GM21526 (cell line): ENCODE measurements around the gene PSMC4.
"Not testable (repeated sequence)": the region's sequence is repeated elsewhere in the genome, so short reads cannot be mapped to it uniquely, and the experiment has no call there.

ENCODE experiments used
- ATAC-seq: cut with Tn5 transposase; IDR thresholded peaks from one replicate; pipeline ENCODE4 v1.9.1; 2021; ENCODE audit warnings: moderate library complexity; ENCODE audit not compliant: unreplicated experiment, low FRiP score

Gene PSMC4

DNA sequence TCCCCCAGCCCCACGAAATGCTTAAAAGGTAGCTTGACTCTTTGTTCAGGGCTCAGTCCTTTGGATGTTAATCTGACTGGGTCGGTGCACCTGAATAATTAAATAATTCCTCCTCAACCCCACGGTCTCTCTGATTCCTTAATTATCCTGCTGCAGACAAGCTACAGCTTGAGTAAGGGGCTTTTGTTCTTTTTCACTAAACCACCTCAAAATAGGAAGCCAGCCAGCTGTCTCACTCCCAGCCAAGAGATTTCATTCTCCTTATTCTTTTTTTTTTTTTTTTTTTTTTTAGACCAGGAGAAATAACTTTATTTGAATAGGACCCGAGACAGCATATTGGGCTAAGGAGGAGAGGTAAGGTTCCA lies 28.6 kb upstream of the PSMC4 start:
- ATAC-seq = no peak

DNA sequence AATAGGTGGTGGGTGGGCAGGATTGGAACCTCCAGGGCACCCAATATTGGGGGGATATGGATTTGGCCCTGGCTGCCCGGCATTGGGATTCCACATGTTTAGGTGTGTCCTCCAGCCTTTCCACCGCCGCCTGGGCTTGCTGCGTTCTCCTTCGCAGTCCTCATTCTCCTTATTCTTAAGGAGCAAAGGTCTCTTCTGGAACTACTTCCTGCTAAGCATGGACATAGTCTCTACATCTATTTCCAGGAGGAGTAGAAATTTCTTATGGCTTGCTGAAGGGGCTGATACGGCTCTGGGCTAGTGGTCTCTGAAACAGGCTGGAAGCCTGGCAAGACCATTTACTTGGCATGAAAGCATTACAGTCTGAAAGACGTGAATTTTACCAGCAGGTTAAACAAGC lies 27.4 kb upstream of the PSMC4 start:
- no peak for ATAC-seq

DNA sequence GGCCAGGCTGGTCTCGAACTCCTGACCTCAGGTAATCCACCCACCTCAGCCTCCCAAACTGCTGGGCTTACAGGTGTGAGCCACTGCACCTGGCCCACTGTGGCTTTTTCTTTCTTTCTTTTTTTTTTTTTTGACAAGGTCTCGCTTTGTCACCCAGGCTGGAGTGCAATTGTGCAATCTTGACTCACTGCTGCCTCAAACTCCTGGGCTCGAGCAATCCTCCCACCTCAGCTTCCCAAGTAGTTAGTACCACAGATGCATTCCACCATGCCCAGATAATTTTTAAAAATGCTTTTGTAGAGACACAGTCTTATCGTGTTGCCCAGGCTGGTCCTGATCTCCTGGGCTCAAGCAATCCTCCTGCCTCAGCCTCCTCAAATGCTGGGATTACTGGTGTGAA lies 24.4 kb upstream of the PSMC4 start:
- no peak for ATAC-seq

DNA sequence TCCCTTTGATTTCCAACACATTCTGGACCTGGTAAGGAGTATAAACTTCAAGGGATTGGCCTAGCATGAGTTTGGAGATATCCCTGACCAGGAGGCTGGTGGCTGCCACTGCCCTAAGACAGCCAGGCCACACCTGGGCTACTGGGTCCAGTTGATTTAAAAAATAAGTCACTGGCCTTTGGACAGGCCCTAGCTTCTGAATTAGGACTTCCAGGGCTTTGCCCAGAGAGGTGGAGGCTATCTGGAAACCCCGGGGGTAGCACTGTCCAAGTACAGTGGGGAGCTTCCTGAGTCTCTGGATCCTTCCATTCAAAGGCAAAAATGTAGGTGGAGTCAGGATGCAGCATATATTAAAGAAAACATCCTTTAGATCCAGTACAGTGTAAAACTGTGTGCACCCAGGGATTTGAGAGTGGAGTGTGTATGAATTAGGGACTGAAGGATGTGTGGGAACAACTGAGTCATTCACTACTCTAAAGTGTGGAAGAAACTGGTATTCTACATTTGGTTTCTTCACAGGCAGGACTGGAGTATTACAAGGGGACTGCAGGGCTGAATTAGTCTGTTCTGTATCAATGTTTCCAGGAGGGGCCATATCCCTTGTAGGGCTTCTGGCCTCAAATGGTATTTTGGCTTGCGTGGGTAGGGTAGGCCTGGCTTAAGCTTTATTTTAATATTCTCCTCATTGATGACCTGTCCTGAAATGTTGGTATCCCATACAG lies 21.8 kb upstream of the PSMC4 start:
- ATAC-seq = no peak

DNA sequence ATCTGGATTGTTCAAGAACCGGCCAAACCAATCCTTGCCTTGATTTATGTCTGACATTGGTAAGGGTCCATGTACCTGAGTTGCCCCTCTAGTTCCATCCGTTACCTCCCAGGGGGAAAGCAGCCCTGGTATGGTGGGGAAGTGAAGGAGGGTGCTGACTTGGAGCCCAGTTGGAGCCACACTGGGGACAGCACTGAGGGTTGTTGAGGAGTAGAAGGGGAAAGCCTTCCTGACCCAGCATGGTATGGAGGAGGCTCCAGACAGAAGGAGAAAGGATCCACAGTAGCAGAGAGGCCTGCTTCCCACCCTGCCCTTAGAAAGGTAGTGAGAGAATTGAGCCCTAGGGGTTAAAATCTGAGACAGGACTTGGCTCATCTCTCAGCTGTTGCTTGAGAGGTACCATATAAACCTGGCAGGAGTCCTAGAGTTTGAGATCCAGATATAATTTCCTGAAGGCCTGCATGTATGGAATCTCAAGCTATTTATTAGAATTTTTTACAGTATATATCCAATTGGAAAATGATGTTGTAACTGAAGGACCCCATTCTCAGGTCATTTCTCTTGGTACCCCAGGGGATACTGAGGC lies 19.8 kb upstream of the PSMC4 start:
- ATAC-seq = no peak

DNA sequence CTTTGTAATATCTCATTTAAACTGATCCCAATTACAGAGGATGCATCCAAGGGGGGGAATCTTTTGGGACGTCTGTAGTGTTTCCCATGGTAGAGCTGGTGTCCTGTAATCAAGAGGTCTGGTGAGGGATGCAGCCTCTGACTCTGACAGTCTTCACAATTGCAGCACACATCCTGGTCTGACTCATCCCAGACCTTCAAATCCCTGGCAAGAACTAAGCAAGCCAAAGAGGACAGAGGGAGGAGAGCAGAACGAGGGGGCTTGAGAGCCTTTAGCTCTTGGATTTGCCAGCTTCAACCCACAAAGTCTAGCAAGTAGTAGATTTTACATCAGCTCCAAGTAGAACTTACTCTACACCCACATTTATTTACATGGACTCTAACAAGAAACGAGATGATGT lies 19.3 kb upstream of the PSMC4 start:
- no peak for ATAC-seq

DNA sequence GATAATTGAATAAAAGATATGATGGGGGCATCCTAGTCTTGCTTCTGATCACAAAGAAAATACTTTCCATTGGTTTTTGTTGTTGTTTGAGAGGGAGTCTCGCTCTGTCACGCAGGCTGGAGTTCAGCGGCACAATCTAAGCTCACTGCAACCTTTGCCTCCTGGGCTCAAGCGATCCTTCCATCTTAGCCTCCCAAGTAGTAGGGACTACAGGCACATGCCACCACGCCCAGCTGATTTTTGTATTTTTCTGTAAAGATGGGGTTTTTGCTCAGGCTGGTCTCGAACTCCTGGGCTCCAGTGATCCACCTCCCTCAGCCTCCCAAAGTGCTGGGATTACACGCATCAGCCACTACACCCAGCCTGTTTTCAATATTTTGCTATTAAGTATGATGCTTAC lies 17.1 kb upstream of the PSMC4 start:
- no peak for ATAC-seq

DNA sequence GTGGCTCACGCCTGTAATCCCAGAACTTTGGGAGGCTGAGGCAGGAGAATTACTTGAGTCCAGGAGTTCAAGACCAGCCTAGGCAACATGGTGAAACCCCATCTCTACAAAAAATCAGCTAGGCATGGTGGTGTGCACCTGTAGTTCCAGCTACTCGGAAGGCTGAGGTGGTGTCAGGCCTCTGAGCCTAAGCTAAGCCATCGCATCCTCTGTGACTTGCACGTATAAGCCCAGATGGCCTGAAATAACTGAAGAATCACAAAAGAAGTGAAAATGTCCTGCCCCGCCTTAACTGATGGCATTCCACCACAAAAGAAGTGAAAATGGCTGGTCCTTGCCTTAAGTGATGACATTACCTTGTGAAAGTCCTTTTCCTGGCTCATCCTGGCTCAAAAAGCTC lies 13.1 kb upstream of the PSMC4 start:
- ATAC-seq = not testable (repeated sequence)

DNA sequence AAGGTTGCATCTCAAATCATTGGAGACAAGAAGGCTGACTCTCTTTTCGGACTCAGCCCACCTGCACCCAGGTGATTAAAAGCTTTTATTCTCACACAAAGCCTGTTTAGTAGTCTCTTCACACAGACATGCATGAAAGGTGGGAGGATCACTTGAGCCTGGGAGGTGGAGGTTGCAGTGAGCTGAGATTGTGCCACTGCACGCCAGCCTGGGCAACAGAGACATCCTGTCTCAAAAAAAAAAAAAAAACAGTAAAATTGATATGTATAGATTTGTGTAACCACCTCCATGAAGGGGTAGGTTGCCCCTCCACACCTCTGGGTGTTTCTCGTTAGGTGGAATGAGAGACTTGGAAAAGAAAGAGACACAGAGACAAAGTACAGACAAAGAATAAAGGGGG lies 12.0 kb upstream of the PSMC4 start:
- not testable (repeated sequence) for ATAC-seq

DNA sequence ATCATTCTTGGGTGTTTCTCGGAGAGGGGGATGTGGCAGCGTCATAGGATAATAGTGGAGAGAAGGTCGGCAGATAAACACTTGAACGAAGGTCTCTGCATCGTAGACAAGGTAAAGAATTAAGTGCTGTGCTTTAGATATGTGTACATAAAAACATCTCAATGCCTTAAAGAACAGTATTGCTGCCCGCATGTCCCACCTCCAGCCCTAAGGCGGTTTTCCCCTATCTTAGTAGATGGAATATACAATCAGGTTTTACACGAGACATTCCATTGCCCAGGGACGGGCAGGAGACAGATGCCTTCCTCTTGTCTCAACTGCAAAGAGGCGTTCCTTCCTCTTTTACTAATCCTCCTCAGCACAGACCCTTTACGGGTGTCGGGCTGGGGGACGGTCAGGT lies 11.6 kb upstream of the PSMC4 start:
- ATAC-seq = not testable (repeated sequence)

DNA sequence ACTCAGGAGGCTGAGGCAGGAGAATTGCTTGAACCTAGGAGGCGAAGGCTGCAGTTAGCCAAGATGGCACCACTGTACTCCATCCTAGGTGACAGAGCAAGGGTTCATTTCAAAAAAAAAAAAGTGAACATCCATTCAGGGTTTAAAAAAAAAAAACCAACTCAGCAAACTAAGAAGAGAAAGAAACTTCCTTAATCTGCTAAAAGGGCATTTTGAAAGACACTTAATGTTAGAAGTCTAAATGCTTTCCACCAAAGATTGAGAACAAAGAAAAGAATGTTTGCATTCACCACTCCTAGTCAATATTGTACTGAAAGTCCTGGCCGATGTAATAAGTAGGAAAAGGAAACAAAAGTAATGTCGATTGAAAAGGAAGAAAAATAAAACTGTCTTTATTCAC lies 7.1 kb upstream of the PSMC4 start:
- no peak for ATAC-seq

DNA sequence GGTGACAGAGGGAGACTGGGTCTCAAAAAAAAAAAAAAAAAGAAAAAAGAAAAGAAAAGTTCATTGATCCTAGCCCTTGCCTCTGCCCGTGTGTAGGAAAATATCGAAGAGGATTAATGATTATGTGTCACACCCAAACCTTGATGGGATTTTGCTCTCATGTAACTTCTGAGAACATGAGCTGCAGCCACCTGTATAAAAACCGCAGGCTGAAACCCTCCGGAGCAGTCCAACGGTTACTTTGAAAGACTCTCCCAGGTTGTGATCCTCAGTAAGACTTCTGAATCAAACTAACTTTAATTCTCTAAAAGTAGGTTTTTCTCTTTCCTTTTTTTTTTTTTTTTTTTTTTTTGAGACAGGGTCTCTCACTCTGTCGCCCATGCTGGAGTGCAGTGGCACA lies 4.3 kb upstream of the PSMC4 start:
- ATAC-seq = no peak

DNA sequence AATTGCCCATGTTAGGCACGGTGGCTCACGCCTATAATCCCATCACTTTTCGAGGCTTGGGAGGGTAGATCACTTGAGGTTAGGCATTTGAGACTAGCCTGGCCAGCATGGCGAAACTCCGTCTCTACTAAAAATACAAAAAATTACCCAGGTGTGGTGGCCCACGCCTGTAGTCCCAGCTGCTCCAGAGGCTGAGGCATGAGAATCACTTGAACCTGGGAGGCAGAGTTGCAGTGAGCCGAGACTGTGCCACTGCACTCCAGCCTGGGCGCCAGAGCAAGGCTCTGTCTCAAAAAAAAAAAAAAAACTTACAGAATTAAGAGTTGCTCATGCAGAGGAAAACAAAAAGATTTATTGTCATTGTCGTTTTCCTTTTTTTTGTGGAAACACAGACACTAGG lies 3.4 kb upstream of the PSMC4 start:
- ATAC-seq = no peak

DNA sequence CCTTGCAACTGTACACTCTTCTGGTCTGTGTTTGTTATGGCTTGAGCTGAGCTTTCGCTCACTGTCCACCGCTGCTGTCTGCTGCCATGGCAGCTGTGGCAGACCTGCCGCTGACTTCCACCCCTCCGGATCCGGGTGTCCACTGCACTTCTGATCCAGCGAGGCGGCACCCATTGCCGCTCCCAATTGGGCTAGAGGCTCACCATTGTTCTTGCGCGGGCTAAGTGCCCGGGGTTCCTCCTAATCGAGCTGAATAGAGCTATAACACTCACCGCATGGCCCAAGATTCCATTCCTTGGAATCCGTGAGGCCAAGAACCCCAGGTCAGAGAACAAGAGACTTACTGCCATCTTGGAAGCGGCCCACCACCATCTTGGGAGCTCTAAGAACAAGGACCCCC lies 2.2 kb upstream of the PSMC4 start:
- no peak for ATAC-seq

DNA sequence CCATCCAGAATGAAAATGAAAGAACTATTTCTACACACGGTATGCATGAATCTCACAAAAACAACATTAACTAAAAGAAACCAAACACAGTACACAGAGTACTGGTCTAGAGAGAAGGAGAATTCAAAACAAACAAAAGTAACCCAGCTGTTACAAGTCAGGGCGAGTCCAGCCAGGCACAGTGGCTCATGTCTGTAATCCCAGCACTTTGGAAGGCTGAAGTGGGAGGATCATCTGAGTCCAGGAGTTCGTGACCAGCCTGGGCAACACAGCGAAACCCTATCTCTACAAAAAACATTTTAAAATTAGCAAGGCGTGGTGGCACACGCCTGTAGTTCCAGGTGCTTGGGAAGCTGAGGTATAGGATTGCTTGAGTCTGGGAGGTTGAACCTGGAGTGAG lies 1.7 kb upstream of the PSMC4 start:
- ATAC-seq = no peak

DNA sequence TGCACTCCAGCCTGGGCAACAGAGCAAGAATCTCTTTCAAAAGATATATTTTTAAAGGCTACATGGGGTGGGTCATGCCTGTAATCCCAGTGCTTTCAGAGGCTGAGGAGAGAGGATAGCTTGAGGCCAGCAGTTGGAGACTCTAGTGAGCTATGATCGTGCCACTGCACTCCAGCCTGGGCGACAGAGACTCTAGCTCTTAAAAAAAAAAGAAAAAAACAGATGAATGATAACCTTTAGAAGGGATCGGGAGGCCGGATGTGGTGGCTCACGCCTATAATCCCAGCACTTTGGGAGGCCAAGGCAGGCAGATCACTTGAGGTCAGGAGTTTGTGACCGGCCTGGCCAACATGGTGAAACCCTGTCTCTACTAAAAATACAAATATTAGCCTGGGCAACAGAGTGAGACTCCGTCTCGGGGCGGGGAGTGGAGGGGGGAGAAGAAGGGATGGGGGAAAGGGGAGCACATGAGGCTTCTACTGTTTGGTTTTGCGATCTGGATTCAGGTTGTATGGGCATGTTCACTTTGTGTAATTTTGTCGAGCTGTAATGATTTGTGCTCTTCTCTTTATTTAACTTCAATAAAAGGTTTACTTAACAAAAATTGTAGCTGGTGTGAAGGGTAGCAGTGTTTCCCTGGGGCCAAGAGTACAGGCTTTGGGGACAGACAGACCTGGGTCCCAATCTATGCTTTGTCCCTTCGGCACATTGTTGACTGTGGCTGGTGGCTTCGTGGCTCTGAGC lies 1.1 kb upstream of the PSMC4 start:
- ATAC-seq = no peak

DNA sequence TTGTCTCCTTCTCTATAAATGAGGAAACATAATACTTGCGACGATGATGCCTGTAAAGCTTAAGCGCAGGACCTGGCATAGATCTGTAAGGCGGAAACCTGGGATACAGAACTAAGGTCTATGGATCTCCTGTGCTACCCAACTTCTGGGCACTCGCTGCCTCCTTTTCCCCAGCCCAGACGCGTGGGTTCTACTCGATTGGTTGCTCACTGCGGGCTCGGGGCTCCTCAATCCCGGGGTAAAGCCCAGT lies 615 bp upstream of the PSMC4 start:
- ATAC-seq = no peak

DNA sequence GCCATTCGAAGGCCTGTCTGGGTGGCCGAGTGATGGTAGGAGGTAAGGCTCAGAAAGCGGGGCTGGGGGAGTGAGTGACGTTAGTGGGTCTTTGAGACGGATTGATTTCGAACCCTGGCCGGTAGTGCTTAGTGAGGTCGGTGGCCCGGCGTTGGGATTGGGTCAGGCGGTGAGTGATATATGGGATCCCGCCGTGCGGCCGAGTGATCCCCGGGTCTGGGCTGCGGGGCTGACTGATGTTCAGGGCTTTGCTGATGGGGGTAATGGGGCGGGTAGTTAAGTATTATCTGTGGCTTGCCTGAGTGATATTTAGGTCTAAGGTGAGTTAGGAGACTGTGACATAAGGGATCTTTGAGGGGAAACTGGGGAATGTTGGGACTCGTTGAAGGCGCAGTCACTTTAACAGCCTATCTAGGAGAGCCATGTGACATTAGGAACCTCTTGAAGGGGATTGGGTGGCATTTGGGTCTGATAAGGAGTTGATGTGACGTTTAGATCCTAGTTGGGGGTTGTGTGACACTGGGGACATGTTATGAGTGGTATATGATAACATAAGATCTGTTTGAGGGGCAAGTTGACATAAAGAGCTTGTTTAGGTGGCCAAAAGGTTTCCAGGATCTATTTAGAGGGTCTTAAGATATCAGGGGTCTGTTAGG lies 543 bp downstream of the PSMC4 start:
- ATAC-seq = peak; percentile 1

DNA sequence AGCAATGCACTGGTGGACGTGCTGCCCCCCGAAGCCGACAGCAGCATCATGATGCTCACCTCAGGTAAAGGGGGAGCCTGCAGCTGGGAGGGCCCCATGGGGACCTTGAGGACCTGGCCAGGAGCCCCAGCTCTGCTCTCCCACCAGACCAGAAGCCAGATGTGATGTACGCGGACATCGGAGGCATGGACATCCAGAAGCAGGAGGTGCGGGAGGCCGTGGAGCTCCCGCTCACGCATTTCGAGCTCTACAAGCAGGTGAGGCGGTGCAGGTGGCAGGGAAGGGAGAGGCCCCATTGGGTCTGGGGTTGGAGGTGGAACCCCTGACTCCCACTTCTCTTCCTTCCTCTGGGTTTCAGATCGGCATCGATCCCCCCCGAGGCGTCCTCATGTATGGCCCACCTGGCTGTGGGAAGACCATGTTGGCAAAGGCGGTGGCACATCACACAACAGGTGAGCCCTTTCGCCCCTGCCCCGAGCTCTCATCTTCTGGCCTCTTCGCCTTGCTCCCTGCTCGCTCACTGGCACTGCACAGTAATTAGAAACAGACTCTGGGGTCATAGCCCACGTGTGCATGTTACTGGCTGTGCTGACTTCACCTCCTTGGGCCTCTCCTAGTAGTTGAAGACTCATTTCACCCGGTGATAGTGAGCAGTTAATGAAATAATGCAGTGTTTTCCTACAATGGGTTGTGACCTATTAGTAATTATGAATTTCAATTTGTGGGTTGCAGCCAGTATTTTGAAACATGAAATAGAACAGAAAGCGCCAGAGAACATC lies 3.6 kb downstream of the PSMC4 start:
- ATAC-seq = no peak

DNA sequence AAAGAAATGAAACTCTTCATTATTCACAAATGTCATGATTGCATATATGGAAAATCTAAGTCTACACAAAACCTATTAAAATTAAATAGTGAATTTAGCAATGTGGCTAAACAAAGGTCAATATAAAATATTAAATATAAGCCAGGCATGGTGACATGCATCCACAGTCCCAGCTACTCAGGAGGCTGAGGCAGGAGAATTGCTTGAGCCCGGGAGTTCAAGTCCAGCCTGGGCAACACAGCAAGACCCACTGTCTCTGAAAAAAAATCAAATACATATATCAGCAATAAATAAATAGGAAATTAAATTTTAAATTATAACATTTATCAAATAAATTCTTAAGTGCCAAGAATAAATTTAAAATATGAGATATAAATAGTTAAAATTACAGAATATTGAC lies 11.9 kb downstream of the PSMC4 start:
- no peak for ATAC-seq

DNA sequence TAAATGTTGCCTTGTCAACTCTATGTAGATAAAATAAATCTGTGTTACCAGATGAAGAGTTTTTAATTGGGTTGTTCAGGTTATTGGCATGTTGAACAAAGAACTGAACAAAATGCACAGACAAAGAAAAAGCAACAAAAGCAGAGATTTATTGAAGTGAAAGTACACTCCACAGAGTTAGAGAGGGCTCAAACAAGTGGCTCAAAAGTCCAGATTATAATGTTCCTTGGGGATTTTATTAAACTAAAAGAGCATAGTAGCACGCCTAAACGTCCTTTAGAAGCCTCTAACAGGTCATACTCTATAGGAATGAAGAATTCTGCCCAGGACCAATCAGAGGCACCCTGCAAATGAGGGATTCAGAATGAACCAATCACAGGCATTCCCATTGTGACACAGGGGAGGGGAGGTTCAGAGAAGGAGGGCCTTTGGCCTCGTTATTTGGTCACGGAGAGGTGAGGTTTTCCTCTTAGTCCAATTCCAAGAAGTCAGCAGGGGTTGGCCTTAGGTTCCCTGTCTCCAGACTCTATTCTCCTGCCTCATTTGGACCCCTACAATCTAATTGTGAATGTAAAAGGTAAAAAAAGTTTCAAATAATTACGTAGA lies 12.8 kb downstream of the PSMC4 start:
- no peak for ATAC-seq
